Peyer's patch (tissue), 4 donors: ENCODE measurements around the gene AHRR. TPM values are rescaled to one million over a fixed set of nuclear protein-coding genes. Genes with fewer than 3 reads are reported as not detected.
A peak's percentile ranks its signal among the peaks of the same experiment; 100 is the strongest.
"Not testable (repeated sequence)": the region's sequence is repeated elsewhere in the genome, so short reads cannot be mapped to it uniquely, and the experiment has no call there.

Experiments used
- DNase-seq, 3 donors: peaks; one replicate each; pipeline ENCODE4 v3.0.0-alpha.2; 2017 to 2019
- H3K27ac ChIP-seq, 4 donors: fragments of 200-600 bp; sonication (generic); one replicate each; pipeline ENCODE4 v1.5.1; 2016 to 2019
- H3K27me3 ChIP-seq, 2 donors: fragments of 200-600 bp; sonication (generic); one replicate each; pipeline ENCODE4 v1.5.1; 2019
- H3K36me3 ChIP-seq, 3 donors: fragments of 200-600 bp; sonication (generic); one replicate each; pipeline ENCODE4 v1.5.1; 2016 to 2019
- H3K4me1 ChIP-seq, 4 donors: fragments of 200-600 bp; sonication (generic); one replicate each; pipeline ENCODE4 v1.5.1; 2016 to 2019
- H3K4me3 ChIP-seq, 4 donors: fragments of 200-600 bp; sonication (generic); 1 replicate in 3 of 4; 2 replicates in 1 of 4; pipeline ENCODE4 v1.5.1; 2016 to 2019; ENCODE audit warnings: mild to moderate bottlenecking in 1 of 4
- H3K9me3 ChIP-seq, 4 donors: fragments of 200-600 bp; sonication (generic); one replicate each; pipeline ENCODE4 v1.5.1; 2016 to 2019; ENCODE audit warnings: mild to moderate bottlenecking in 1 of 4
- POLR2A ChIP-seq, 2 donors: fragments of 450-650 bp; IDR thresholded peaks; one replicate each; pipeline ENCODE4 v1.5.1; 2017; ENCODE audit warnings: antibody characterized with exemption in 2 of 2, mild to moderate bottlenecking in 2 of 2, moderate library complexity in 2 of 2
- total RNA-seq, 4 donors: library from RNA; depleted of rRNA; stranded (reverse); fragments of >200 nt; gene quantifications; one replicate each; pipeline ENCODE4 v1.1.0, GENCODE V29; 2016
- TF ChIP-seq, protein P1 (sequence below), 6 experiments: fragments of 450-650 bp in 4 of 6; fragments of 200-600 bp in 2 of 6; sonication (generic) in 1 of 6; IDR thresholded peaks; one replicate each; pipeline ENCODE4 v1.5.1; 2017 to 2019; ENCODE audit warnings: antibody characterized with exemption in 6 of 6, mild to moderate bottlenecking in 3 of 6, moderate library complexity in 1 of 6

The AHRR gene
- total RNA-seq, 4 donors from 2014 or later, result 1.6 to 28.1 (median 2.4) TPM

GRCh38 chr5:308672-309271 lies 12.7 kb upstream of the AHRR start:
- Histone ChIP-seq H3K9me3 (no peaks in the 10 kb centered on the region), H3K4me1 (peaks cover 0 to 9% (median 2%) of the 10 kb centered on the region in 4 donors), H3K27ac (no peak overlapping the region), H3K27me3 (no peaks in the 10 kb centered on the region), H3K4me3 (no peak overlapping the region), H3K36me3 (peaks cover 0 to 76% (median 0%) of the 10 kb centered on the region in 3 donors)
- DNase-seq, result no peak
- TF ChIP-seq POLR2A (IDR thresholded peaks at IDR 0.05), result no peak
- TF ChIP-seq, protein P1, sequence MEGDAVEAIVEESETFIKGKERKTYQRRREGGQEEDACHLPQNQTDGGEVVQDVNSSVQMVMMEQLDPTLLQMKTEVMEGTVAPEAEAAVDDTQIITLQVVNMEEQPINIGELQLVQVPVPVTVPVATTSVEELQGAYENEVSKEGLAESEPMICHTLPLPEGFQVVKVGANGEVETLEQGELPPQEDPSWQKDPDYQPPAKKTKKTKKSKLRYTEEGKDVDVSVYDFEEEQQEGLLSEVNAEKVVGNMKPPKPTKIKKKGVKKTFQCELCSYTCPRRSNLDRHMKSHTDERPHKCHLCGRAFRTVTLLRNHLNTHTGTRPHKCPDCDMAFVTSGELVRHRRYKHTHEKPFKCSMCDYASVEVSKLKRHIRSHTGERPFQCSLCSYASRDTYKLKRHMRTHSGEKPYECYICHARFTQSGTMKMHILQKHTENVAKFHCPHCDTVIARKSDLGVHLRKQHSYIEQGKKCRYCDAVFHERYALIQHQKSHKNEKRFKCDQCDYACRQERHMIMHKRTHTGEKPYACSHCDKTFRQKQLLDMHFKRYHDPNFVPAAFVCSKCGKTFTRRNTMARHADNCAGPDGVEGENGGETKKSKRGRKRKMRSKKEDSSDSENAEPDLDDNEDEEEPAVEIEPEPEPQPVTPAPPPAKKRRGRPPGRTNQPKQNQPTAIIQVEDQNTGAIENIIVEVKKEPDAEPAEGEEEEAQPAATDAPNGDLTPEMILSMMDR (IDR thresholded peaks at IDR 0.05), result no peak

GRCh38 chr5:309831-310230 lies 11.7 kb upstream of the AHRR start:
- DNase-seq, H3K9me3 ChIP-seq, H3K4me1 ChIP-seq, H3K4me3 ChIP-seq, H3K27ac ChIP-seq, H3K27me3 ChIP-seq: not testable (repeated sequence)
- H3K36me3 ChIP-seq, result peaks cover 0 to 86% (median 0%) of the 10 kb centered on the region in 3 donors

DNA sequence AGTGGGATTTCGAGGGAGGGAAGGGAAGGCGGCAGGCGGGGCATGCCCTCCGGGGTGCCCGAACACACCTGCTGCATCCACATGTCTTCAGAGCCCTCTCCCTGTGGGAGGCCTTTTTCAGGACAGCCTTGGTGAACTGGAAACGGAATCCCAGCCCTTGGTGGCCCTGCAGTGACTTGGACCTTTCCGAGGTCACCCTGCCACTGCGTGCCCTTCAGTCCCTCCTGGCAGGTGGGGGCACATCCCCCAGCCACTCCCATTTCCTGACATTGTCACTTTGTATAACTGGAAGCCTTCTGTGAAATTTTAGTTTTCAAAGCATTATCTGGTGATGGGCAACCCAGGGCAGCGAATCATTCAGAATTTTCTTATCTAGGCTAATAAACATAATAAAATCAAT lies 11.0 kb upstream of the AHRR start:
- H3K4me1 ChIP-seq, result peaks cover 0 to 9% (median 2%) of the 10 kb centered on the region in 4 donors
- no peaks in the 10 kb centered on the region for H3K9me3 ChIP-seq
- TF ChIP-seq POLR2A (IDR thresholded peaks at IDR 0.05), result no peak
- TF ChIP-seq, protein P1 (IDR thresholded peaks at IDR 0.05), result no peak
- peaks cover 0 to 86% (median 0%) of the 10 kb centered on the region in 3 donors for H3K36me3 ChIP-seq
- no peaks in the 10 kb centered on the region for H3K27me3 ChIP-seq
- DNase-seq, result no peak
- no peak overlapping the region for H3K4me3 ChIP-seq
- peak overlapping the region in 1 of 4 donors; percentile 72 for H3K27ac ChIP-seq

GRCh38 chr5:310941-311434 lies 10.5 kb upstream of the AHRR start:
- H3K4me3 ChIP-seq, result no peak overlapping the region
- H3K27me3 ChIP-seq, result no peaks in the 10 kb centered on the region
- no peak for TF ChIP-seq POLR2A (IDR thresholded peaks at IDR 0.05)
- TF ChIP-seq, protein P1 (IDR thresholded peaks at IDR 0.05), result no peak
- H3K9me3 ChIP-seq, result no peaks in the 10 kb centered on the region
- H3K36me3 ChIP-seq, result peaks cover 0 to 87% (median 0%) of the 10 kb centered on the region in 3 donors
- peak in 1 of 3 donors; percentile 73 for DNase-seq
- peak overlapping the region in 2 of 4 donors; percentile 22 to 72 for H3K27ac ChIP-seq
- H3K4me1 ChIP-seq, result peaks cover 0 to 9% (median 2%) of the 10 kb centered on the region in 4 donors

DNA sequence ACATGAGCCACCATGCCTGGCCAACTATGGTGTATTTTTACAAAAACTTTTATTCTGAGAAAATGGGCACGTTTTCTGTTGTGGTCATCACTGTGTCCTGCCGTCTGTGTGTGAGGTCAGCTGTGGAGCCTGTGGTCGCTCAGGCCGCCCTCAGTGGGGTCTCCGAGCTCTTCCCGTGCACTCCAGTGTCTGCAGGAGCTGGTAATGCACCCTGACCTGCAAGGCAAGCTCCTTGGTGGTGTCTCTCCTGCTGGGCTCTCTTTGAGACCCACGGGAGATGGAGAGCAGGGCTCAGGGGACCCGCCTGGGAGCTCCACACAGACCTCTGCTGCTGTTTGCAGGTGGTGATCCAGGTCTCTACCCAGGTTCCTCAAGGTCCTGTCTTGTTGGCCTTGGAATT lies 9.6 kb upstream of the AHRR start:
- no peak for TF ChIP-seq POLR2A (IDR thresholded peaks at IDR 0.05)
- TF ChIP-seq, protein P1 (IDR thresholded peaks at IDR 0.05), result no peak
- Histone ChIP-seq H3K4me1 (peaks cover 0 to 9% (median 2%) of the 10 kb centered on the region in 4 donors), H3K36me3 (peaks cover 0 to 79% (median 0%) of the 10 kb centered on the region in 3 donors), H3K27ac (no peak overlapping the region), H3K27me3 (no peaks in the 10 kb centered on the region), H3K4me3 (no peak overlapping the region), H3K9me3 (no peaks in the 10 kb centered on the region)
- DNase-seq, result no peak

GRCh38 chr5:312845-313244 lies 8.7 kb upstream of the AHRR start:
- H3K4me3 ChIP-seq, result no peak overlapping the region
- DNase-seq, result no peak
- no peak for TF ChIP-seq POLR2A (IDR thresholded peaks at IDR 0.05)
- TF ChIP-seq, protein P1 (IDR thresholded peaks at IDR 0.05), result no peak
- peaks cover 0 to 70% (median 0%) of the 10 kb centered on the region in 3 donors for H3K36me3 ChIP-seq
- H3K4me1 ChIP-seq, result peaks cover 0 to 9% (median 2%) of the 10 kb centered on the region in 4 donors
- H3K27ac ChIP-seq, result no peak overlapping the region
- H3K27me3 ChIP-seq, result no peaks in the 10 kb centered on the region
- no peaks in the 10 kb centered on the region for H3K9me3 ChIP-seq
